CD4-positive, alpha-beta T cell treated with Interferon alpha-2 for 1 hour (primary cell): ENCODE results near the gene PANK4.

Source experiments
- DNase-seq, 2 donors: peaks; one replicate each; pipeline ENCODE4 v3.0.0-alpha.2; 2020 to 2022

PANK4 gene

GRCh38 chr1:2494323-2494693 is 32.1 kb downstream of the PANK4 start:
- DNase-seq = no peak

- DNase-seq = peak in 1 of 2 donors; percentile 39
Measured at GRCh38 chr1:2493691-2494322, 32.6 kb downstream of the PANK4 start.

DNA sequence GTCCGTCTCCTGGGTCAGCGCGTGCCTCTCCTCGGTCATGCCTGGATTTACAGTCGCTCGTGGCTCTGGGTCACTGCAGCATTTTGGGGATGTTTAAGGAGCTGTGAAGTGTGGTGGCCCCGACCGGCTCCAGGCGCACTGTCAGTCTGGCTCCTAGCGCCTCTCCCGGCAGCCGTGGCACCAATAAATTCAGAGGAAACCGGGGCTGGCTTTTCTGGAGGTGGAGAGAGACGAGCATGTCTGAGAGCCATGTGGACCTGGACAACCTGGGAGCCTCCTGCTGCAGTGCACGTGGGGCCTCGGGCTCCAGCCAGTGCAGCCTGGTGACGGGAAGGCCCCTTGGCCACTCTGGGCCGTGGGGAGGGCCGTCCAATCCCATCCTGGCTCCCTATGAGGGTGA is 33.2 kb downstream of the PANK4 start:
- DNase-seq = no peak

DNA sequence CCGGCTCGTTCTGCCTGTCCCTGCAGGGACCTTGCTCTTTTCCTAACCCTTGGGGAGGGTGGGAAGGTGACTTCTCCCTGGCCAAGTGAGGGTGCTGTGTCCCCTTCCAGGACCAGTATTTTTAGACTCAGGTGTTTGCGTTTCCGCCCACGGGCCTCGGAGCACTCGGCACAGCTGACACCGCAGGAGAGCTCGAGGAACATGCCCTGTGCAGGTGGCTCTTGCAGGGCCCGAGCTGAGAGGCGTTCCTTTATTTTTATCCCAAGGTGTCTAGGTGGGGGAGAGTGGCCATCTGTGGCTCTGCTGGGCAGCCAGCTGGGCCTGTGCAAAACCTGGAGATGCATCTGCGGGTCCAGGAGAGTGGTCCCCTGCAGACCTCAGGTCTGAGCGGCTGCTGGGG is 34.3 kb downstream of the PANK4 start:
- no peak for DNase-seq

DNA sequence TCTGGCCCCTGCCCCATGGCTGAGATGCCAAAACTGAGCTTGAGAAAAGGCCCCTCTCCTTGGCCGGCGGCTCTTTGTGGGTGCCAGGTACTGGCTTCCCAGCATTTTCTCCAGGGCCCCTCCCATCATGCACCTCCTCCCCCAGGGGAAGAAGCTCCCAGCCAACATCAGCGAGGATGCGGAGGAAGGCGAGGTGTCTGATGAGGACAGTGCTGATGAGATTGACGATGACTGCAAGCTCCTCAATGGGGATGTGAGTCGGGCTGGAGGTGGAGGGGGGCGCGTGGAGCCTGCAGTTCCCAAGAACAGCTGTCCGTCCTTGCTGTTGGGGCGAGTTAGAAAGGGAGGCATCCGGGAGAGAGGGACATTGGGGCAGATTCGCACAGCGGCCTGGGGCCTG is 36.8 kb downstream of the PANK4 start:
- no peak for DNase-seq

- no peak for DNase-seq
Measured at GRCh38 chr1:2488688-2489087, 37.7 kb downstream of the PANK4 start.

DNA sequence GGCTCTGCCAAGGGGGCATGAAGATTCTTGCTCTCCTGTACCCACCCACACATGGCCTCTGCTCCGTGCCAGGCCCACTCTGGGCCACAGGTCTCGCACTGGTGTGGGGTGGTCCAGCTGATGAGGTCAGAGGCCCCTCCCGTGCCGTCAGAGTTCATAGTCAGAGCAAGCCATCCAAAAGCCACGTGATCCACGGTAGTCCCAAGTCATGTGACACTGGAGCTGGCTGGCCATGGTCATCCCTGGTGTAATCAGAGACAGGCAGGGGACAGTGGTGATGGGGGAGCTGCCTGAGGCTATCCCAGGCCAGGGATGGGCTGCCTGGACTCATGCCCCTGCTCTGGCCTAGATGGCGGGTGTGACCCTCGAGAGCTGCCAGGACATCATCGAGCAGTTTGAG is 39.8 kb downstream of the PANK4 start:
- no peak for DNase-seq

GRCh38 chr1:2486041-2486440 is 40.4 kb downstream of the PANK4 start:
- no peak for DNase-seq

- no peak for DNase-seq
Measured at GRCh38 chr1:2483970-2484369, 42.4 kb downstream of the PANK4 start.

DNA sequence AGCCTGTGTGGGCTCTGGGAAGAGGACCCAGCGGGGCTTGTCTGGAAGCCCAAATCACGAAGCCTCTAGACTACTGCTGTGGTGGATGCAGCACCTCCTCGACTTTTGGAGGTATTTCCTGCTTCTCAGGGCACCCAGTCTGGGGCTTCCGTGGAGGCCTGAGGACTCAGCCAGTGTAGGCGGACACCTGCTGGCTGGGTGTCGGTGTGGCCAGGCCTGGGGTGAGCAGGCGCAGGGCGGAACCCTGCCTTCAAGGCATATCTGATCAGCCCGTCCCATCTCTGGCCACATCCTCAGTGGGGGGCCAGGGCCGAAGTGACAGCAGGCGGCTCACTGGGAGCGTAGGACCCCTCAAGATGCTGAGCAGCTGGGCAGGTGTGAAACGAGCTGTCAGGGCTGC is 43.4 kb downstream of the PANK4 start:
- DNase-seq = no peak

DNA sequence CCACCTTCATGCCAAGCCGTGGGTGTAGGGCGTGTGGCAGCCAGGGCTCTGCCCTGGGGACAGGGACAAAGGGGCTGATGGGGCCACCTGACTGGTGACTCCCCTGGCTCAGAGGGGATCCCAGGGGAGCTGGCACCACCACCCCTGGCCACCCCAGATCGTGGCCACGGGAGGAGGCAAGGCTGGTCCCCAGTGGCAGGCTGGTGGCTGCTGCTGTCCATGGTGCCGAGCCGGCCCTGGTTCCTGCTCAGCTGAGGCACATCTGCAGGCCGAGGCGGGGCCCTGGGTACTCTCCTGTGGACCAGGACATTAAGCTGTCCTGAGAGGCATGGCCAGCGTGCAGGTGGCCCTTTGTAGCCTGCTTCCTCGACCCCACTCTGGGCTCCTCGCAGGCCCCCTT is 43.8 kb downstream of the PANK4 start:
- DNase-seq = no peak

DNA sequence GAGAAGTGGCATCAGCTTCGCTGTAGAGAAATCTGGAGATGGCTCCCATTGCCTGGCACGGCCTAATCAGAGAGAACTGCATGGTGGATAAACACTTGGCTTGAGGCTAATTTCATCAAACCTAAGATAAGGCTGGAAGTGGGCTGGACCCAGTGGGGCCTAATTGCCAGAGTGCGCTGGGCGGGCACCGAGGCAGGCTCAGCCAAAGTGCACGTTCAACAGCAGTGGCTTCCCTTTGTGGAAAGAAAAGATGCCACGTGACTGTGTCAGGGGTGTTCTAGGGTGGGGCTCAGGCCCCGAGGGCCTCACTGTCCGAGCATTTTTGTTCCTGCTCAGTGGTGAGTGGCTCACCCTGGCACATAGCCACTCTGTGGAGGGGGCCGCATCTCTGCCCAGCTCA is 44.5 kb downstream of the PANK4 start:
- no peak for DNase-seq

GRCh38 chr1:2480986-2481364 is 45.4 kb downstream of the PANK4 start:
- DNase-seq = no peak

- no peak for DNase-seq
Measured at GRCh38 chr1:2480236-2480985, 46.0 kb downstream of the PANK4 start.

DNA sequence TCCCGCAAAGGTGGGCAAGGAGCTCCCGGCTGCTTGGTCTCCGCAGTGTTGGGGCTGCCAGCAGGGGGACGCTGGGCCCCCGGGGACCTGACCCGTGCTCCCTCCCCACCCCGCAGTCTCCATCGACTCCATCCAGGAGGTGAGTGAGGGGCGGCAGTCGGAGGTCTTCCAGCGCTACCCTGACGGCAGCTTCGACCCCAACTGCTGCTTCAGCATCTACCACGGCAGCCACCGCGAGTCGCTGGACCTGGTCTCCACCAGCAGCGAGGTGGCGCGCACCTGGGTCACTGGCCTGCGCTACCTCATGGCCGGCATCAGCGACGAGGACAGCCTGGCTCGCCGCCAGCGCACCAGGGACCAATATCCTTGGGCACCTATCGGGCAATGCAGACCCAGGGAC is 46.8 kb downstream of the PANK4 start:
- no peak for DNase-seq

- DNase-seq = no peak
Measured at GRCh38 chr1:2479186-2479585, 47.2 kb downstream of the PANK4 start.

DNA sequence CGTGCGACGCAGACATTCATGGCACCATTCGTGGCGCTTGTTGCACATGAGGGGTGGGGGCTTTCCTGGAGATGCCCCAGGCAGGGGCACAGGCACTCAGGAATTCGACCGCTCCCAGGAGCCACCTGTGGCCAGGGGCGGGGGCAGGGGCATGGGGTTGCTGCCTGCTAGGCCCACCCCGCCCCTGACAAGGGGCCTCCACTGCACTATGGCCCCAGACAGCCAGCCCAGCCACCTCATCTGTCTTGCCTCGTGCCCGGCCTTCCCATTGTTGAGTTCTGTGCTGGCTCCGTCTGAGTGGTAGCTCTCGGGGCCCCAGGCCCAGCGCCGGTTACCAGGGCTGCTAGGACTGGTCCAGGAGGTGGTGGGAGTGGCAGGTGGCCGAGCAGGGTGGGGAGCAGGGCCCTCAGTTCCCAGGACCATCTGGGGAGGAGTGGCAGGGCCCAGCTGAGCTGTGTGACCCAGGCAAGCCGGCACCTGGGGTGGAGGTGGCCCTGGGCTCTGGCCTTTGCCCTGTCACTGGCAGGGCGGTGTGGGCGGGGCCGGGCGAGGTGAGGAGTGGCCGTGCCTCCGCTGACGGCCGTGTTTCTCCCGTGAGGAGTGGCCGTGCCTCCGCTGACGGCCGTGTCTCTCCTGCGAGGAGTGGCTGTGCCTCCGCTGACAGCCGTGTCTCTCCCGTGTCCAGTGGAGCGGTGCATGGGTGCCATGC is 48.5 kb downstream of the PANK4 start:
- DNase-seq = no peak

GRCh38 chr1:2477309-2477708 is 49.1 kb downstream of the PANK4 start:
- DNase-seq = no peak

- DNase-seq = no peak
Measured at GRCh38 chr1:2476061-2476999, 50.1 kb downstream of the PANK4 start, which contains the start of gene PLCH2. TSS of gene PLCH2 (plus strand) at chr1:2476289. CDS start at chr1:2476589, 300 bp downstream.

GRCh38 chr1:2475571-2475970 is 50.8 kb downstream of the PANK4 start:
- DNase-seq = no peak

GRCh38 chr1:2474933-2475371 is 51.4 kb downstream of the PANK4 start:
- DNase-seq = no peak

GRCh38 chr1:2474104-2474844 is 52.1 kb downstream of the PANK4 start:
- no peak for DNase-seq
